GM23338 (cell line): Measurements from ENCODE around the gene GJC2. TPM values are rescaled to one million over a fixed set of nuclear protein-coding genes. Genes with fewer than 3 reads are reported as not detected.

Experiments used
- ATAC-seq: fragments of 200-7000 bp; cut with Tn5 transposase; 3 replicates; pipeline ENCODE4 v1.9.1; 2020
- DNase-seq: peaks from one replicate; pipeline ENCODE4 v3.0.0-alpha.2; 2015; ENCODE audit warnings: low spot score
- H2AFZ ChIP-seq: fragments of 200-600 bp; sonication (generic); 2 replicates; pipeline ENCODE4 v1.8.0; 2016; ENCODE audit warnings: antibody characterized with exemption, mild to moderate bottlenecking, moderate library complexity
- H3F3A ChIP-seq: fragments of 200-600 bp; sonication (generic); replicated peaks from 2 replicates; pipeline ENCODE4 v1.8.0; 2017; ENCODE audit warnings: antibody characterized with exemption, mixed run types, low read depth
- H3K27ac ChIP-seq: fragments of 200-600 bp; sonication (generic); 2 replicates; pipeline ENCODE4 v1.6.1; 2016; ENCODE audit warnings: low read depth
- H3K27me3 ChIP-seq: fragments of 200-600 bp; sonication (generic); 2 replicates; pipeline ENCODE4 v1.8.0; 2016; ENCODE audit warnings: mild to moderate bottlenecking, mixed run types, moderate library complexity; ENCODE audit not compliant: insufficient read depth
- H3K36me3 ChIP-seq: fragments of 200-600 bp; sonication (generic); 2 replicates; pipeline ENCODE4 v1.8.0; 2016; ENCODE audit warnings: mild to moderate bottlenecking; ENCODE audit not compliant: insufficient read depth
- H3K4me1 ChIP-seq: fragments of 200-600 bp; sonication (generic); 2 replicates; pipeline ENCODE4 v1.8.0; 2016; ENCODE audit warnings: mild to moderate bottlenecking, moderate library complexity; ENCODE audit not compliant: insufficient read depth
- H3K4me2 ChIP-seq: fragments of 200-600 bp; sonication (generic); 2 replicates; pipeline ENCODE4 v1.7.1; 2017; ENCODE audit warnings: mixed run types
- H3K4me3 ChIP-seq: fragments of 200-600 bp; sonication (generic); 2 replicates; pipeline ENCODE4 v1.6.1; 2016; ENCODE audit warnings: mixed run types
- H3K79me2 ChIP-seq: fragments of 200-600 bp; sonication (generic); replicated peaks from 2 replicates; pipeline ENCODE4 v1.8.0; 2017; ENCODE audit warnings: mild to moderate bottlenecking; ENCODE audit not compliant: insufficient read depth
- H3K9me2 ChIP-seq: fragments of 200-600 bp; sonication (generic); 2 replicates; pipeline ENCODE4 v1.8.0; 2017; ENCODE audit not compliant: insufficient read depth
- H4K20me1 ChIP-seq: fragments of 200-600 bp; sonication (generic); replicated peaks from 2 replicates; pipeline ENCODE4 v1.8.0; 2017; ENCODE audit warnings: mild to moderate bottlenecking; ENCODE audit not compliant: insufficient read depth
- H3K27ac Mint-ChIP-seq: 2 replicates; pipeline ENCODE4 v1.8.0; 2020; ENCODE audit warnings: inconsistent platforms, mild to moderate bottlenecking, moderate library complexity, mixed read lengths
- H3K27me3 Mint-ChIP-seq: 3 replicates; pipeline ENCODE4 v1.8.0; 2022; ENCODE audit warnings: low read depth, mild to moderate bottlenecking, moderate library complexity, mixed read lengths, inconsistent platforms; ENCODE audit not compliant: insufficient read depth, poor library complexity
- H3K36me3 Mint-ChIP-seq: 3 replicates; pipeline ENCODE4 v1.8.0; 2021; ENCODE audit warnings: low read depth, mild to moderate bottlenecking, inconsistent platforms, moderate library complexity, mixed read lengths
- H3K4me1 Mint-ChIP-seq: 3 replicates; pipeline ENCODE4 v1.8.0; 2020; ENCODE audit warnings: mild to moderate bottlenecking, inconsistent platforms, mixed read lengths
- H3K4me3 Mint-ChIP-seq: 3 replicates; pipeline ENCODE4 v1.8.0; 2021; ENCODE audit warnings: moderate library complexity, mild to moderate bottlenecking, inconsistent platforms, mixed read lengths
- H3K9me3 Mint-ChIP-seq: 3 replicates; pipeline ENCODE4 v1.8.0; 2020; ENCODE audit warnings: moderate library complexity, mild to moderate bottlenecking, inconsistent platforms, mixed read lengths
- CREB1 ChIP-seq: fragments of 250-450 bp; sonication (Bioruptor Pico); IDR thresholded peaks from 2 replicates; pipeline ENCODE4 v1.5.0; 2020; ENCODE audit warnings: low read depth, mild to moderate bottlenecking, moderate library complexity
- CTCF ChIP-seq, 2 experiments: fragments of 200-600 bp in 1 of 2; sonication (generic) in 1 of 2; conservative IDR thresholded peaks; 2 replicates each; pipeline versions ENCODE4 v1.5.1 to v1.6.1; 2016 to 2017; ENCODE audit warnings: antibody characterized with exemption in 2 of 2, low read depth in 2 of 2, mild to moderate bottlenecking in 2 of 2, moderate library complexity in 1 of 2
- EZH2 ChIP-seq: fragments of 200-600 bp; sonication (generic); IDR thresholded peaks from one replicate; pipeline ENCODE4 v1.8.0; 2017; ENCODE audit warnings: antibody characterized with exemption, mild to moderate bottlenecking, low read depth; ENCODE audit not compliant: unreplicated experiment
- JUNB ChIP-seq: IDR thresholded peaks from one replicate; pipeline ENCODE4 v1.6.1; 2016; ENCODE audit warnings: antibody characterized with exemption; ENCODE audit not compliant: unreplicated experiment
- NANOG ChIP-seq: IDR thresholded peaks from 2 replicates; pipeline ENCODE4 v1.6.1; 2016; ENCODE audit warnings: antibody characterized with exemption, borderline replicate concordance
- STAT1 ChIP-seq: IDR thresholded peaks from one replicate; pipeline ENCODE4 v1.6.1; 2016; ENCODE audit warnings: antibody characterized with exemption; ENCODE audit not compliant: unreplicated experiment
- ZNF331 ChIP-seq: fragments of 250-450 bp; sonication (Bioruptor Pico); IDR thresholded peaks from 2 replicates; pipeline ENCODE4 v1.5.0; 2020; ENCODE audit warnings: low read depth, mild to moderate bottlenecking, moderate library complexity
- polyA plus RNA-seq: library from polyadenylated mRNA; unstranded; fragments of >200 nt; fragmentation: Nextera tagmentation; extraction: Ambion mirVana; gene quantifications from 2 replicates; pipeline ENCODE4 v1.2.1, GENCODE V29; 2016
- total RNA-seq: library from RNA; depleted of rRNA; stranded (reverse); fragments of >200 nt; shearing (Covaris generic); gene quantifications from 2 replicates; pipeline ENCODE4 v1.2.3, GENCODE V29; 2014
- TF ChIP-seq, protein P1 (sequence below): IDR thresholded peaks from 2 replicates; pipeline ENCODE4 v1.6.1; 2016; ENCODE audit warnings: antibody characterized with exemption
- TF ChIP-seq, protein P2 (sequence below): fragments of 250-450 bp; sonication (Bioruptor Pico); IDR thresholded peaks from 2 replicates; pipeline ENCODE4 v1.5.0; 2020; ENCODE audit warnings: mild to moderate bottlenecking, moderate library complexity
- TF ChIP-seq, protein P3 (sequence below): IDR thresholded peaks from one replicate; pipeline ENCODE4 v1.6.1; 2018; ENCODE audit warnings: antibody characterized with exemption; ENCODE audit not compliant: unreplicated experiment

GJC2 gene
- total and polyA plus RNA-seq, 2 experiments from 2014 or later, result 0.15 to 1.2 TPM

DNA sequence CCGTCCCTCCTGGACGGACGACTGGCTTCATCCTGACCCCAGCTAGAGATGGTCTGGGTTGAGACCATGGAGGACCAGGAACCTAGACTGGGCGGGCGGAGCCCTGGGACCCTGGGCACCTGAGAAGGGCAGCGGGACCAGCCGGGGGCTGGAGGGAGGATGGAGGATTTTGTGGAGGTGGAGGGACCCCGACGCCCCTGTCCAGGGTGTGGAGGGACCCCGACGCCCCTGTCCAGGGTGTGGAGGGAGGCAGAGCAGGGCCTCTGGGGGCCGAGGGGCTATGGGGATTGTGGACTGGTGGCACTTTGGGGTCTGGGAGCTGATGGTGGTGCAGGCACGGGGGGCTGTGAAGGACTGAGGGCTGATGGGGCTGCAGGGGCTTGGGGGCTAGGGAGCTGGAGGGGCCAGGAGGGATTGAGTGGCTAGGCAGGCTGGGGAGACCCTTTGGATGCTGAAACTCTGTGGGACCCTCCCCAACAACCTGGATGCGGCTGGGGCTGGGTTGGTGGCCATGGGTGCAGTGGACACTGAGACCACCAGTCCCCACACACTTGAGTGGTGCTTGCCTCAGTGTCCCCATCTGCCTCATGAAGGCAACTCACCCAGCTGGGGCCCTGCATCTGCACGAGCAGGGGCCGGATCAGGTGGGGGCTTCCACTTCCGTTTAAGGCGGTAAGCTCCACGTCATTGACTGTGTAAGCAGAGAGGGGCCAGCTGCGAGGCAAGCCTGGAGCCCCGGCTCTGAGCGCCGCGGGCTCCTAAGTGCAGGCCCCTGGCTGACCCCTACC, 7.4 kb downstream of the GJC2 start:
- H4K20me1 ChIP-seq, result no peaks in the 10 kb centered on the region
- H3K9me3 Mint-ChIP-seq, result no peaks in the 10 kb centered on the region
- no peaks in the 10 kb centered on the region for H3K36me3 ChIP-seq
- no peak overlapping the region for H3K4me3 ChIP-seq
- ATAC-seq (no peak), DNase-seq (no peak)
- H3K27ac ChIP-seq, result no peak overlapping the region
- H3K79me2 ChIP-seq, result no peaks in the 10 kb centered on the region
- no peak overlapping the region for H3K4me2 ChIP-seq
- H3K9me2 ChIP-seq, result no peaks in the 10 kb centered on the region
- no peak overlapping the region for H2AFZ ChIP-seq
- peaks cover 28% of the 10 kb centered on the region for H3K27me3 ChIP-seq
- no peak overlapping the region for H3K27ac Mint-ChIP-seq
- H3K4me1 ChIP-seq, result no peaks in the 10 kb centered on the region; the same call in 1 of the 2 replicates
- H3K4me3 Mint-ChIP-seq, result no peak overlapping the region
- 0 out of 3 replicates have a peak, but pooled peaks cover 2% of the 10 kb centered on the region for H3K4me1 Mint-ChIP-seq
- TF ChIP-seq JUNB (no peak), CTCF (conservative IDR thresholded peaks at IDR 0.05; ENCODE audit: low read depth in 2 of 2) (no peak), CREB1 (CRISPR knock-in tag) (no peak), STAT1 (no peak), ZNF331 (CRISPR knock-in tag) (no peak), NANOG (no peak), EZH2 (no peak)
- TF ChIP-seq, protein P1, sequence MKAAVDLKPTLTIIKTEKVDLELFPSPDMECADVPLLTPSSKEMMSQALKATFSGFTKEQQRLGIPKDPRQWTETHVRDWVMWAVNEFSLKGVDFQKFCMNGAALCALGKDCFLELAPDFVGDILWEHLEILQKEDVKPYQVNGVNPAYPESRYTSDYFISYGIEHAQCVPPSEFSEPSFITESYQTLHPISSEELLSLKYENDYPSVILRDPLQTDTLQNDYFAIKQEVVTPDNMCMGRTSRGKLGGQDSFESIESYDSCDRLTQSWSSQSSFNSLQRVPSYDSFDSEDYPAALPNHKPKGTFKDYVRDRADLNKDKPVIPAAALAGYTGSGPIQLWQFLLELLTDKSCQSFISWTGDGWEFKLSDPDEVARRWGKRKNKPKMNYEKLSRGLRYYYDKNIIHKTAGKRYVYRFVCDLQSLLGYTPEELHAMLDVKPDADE, result no peak
- TF ChIP-seq, protein P2, sequence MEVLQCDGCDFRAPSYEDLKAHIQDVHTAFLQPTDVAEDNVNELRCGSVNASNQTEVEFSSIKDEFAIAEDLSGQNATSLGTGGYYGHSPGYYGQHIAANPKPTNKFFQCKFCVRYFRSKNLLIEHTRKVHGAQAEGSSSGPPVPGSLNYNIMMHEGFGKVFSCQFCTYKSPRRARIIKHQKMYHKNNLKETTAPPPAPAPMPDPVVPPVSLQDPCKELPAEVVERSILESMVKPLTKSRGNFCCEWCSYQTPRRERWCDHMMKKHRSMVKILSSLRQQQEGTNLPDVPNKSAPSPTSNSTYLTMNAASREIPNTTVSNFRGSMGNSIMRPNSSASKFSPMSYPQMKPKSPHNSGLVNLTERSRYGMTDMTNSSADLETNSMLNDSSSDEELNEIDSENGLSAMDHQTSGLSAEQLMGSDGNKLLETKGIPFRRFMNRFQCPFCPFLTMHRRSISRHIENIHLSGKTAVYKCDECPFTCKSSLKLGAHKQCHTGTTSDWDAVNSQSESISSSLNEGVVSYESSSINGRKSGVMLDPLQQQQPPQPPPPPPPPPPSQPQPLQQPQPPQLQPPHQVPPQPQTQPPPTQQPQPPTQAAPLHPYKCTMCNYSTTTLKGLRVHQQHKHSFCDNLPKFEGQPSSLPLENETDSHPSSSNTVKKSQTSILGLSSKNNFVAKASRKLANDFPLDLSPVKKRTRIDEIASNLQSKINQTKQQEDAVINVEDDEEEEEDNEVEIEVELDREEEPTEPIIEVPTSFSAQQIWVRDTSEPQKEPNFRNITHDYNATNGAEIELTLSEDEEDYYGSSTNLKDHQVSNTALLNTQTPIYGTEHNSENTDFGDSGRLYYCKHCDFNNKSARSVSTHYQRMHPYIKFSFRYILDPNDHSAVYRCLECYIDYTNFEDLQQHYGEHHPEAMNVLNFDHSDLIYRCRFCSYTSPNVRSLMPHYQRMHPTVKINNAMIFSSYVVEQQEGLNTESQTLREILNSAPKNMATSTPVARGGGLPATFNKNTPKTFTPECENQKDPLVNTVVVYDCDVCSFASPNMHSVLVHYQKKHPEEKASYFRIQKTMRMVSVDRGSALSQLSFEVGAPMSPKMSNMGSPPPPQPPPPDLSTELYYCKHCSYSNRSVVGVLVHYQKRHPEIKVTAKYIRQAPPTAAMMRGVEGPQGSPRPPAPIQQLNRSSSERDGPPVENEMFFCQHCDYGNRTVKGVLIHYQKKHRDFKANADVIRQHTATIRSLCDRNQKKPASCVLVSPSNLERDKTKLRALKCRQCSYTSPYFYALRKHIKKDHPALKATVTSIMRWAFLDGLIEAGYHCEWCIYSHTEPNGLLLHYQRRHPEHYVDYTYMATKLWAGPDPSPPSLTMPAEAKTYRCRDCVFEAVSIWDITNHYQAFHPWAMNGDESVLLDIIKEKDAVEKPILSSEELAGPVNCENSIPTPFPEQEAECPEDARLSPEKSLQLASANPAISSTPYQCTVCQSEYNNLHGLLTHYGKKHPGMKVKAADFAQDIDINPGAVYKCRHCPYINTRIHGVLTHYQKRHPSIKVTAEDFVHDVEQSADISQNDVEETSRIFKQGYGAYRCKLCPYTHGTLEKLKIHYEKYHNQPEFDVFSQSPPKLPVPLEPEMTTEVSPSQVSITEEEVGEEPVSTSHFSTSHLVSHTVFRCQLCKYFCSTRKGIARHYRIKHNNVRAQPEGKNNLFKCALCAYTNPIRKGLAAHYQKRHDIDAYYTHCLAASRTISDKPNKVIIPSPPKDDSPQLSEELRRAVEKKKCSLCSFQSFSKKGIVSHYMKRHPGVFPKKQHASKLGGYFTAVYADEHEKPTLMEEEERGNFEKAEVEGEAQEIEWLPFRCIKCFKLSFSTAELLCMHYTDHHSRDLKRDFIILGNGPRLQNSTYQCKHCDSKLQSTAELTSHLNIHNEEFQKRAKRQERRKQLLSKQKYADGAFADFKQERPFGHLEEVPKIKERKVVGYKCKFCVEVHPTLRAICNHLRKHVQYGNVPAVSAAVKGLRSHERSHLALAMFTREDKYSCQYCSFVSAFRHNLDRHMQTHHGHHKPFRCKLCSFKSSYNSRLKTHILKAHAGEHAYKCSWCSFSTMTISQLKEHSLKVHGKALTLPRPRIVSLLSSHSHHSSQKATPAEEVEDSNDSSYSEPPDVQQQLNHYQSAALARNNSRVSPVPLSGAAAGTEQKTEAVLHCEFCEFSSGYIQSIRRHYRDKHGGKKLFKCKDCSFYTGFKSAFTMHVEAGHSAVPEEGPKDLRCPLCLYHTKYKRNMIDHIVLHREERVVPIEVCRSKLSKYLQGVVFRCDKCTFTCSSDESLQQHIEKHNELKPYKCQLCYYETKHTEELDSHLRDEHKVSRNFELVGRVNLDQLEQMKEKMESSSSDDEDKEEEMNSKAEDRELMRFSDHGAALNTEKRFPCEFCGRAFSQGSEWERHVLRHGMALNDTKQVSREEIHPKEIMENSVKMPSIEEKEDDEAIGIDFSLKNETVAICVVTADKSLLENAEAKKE (CRISPR knock-in tag), result no peak
- TF ChIP-seq, protein P3, sequence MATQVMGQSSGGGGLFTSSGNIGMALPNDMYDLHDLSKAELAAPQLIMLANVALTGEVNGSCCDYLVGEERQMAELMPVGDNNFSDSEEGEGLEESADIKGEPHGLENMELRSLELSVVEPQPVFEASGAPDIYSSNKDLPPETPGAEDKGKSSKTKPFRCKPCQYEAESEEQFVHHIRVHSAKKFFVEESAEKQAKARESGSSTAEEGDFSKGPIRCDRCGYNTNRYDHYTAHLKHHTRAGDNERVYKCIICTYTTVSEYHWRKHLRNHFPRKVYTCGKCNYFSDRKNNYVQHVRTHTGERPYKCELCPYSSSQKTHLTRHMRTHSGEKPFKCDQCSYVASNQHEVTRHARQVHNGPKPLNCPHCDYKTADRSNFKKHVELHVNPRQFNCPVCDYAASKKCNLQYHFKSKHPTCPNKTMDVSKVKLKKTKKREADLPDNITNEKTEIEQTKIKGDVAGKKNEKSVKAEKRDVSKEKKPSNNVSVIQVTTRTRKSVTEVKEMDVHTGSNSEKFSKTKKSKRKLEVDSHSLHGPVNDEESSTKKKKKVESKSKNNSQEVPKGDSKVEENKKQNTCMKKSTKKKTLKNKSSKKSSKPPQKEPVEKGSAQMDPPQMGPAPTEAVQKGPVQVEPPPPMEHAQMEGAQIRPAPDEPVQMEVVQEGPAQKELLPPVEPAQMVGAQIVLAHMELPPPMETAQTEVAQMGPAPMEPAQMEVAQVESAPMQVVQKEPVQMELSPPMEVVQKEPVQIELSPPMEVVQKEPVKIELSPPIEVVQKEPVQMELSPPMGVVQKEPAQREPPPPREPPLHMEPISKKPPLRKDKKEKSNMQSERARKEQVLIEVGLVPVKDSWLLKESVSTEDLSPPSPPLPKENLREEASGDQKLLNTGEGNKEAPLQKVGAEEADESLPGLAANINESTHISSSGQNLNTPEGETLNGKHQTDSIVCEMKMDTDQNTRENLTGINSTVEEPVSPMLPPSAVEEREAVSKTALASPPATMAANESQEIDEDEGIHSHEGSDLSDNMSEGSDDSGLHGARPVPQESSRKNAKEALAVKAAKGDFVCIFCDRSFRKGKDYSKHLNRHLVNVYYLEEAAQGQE, result no peak
- no peaks in the 10 kb centered on the region for H3F3A ChIP-seq
- peaks cover 27% of the 10 kb centered on the region for H3K27me3 Mint-ChIP-seq
- H3K36me3 Mint-ChIP-seq, result no peaks in the 10 kb centered on the region
